Lower leg skin (tissue), 4 donors: ENCODE results near the gene DENND5A. TPM values are rescaled to one million over a fixed set of nuclear protein-coding genes. Genes with fewer than 3 reads are reported as not detected.
"Not testable (repeated sequence)": the region's sequence is repeated elsewhere in the genome, so short reads cannot be mapped to it uniquely, and the experiment has no call there.

Experiments
- DNase-seq, 2 donors: peaks; one replicate each; pipeline ENCODE4 v3.0.0-alpha.2; 2019; ENCODE audit warnings: low spot score in 2 of 2
- H3K4me3 ChIP-seq: fragments of 200-600 bp; sonication (generic); 2 replicates; pipeline ENCODE4 v1.5.1; 2017; ENCODE audit warnings: mild to moderate bottlenecking, low read depth; ENCODE audit not compliant: poor library complexity, severe bottlenecking
- CTCF ChIP-seq, 3 donors: fragments of 450-650 bp; IDR thresholded peaks; one replicate each; pipeline ENCODE4 v1.5.1; 2016; ENCODE audit warnings: antibody characterized with exemption in 3 of 3, mild to moderate bottlenecking in 3 of 3, moderate library complexity in 2 of 3
- POLR2A ChIP-seq, 2 donors: fragments of 450-650 bp; IDR thresholded peaks; one replicate each; pipeline ENCODE4 v1.6.1; 2016 to 2017; ENCODE audit warnings: antibody characterized with exemption in 2 of 2, mild to moderate bottlenecking in 1 of 2, moderate library complexity in 1 of 2
- WGBS, 2 donors: methylation state at CpG; one replicate each; pipeline ENCODE4 v1.1.5; 2018; 5-methylcytosine and 5-hydroxymethylcytosine counted together
- intact Hi-C: fragments of 100-400 bp; cut with DNase I; formaldehyde crosslinking; loops from one replicate; pipeline ENCODE4 v1.15.0; 2023; ENCODE audit warnings: low total_unique reads
- total RNA-seq, 4 donors: library from RNA; depleted of rRNA; stranded (reverse); fragments of >200 nt; gene quantifications; one replicate each; pipeline ENCODE4 v1.1.0, GENCODE V29; 2016

Gene DENND5A
- total RNA-seq, 4 donors from 2014 or later: 21.2 to 34.1 (median 28.7) TPM

GRCh38 chr11:9259981-9260837, 4.9 kb downstream of the DENND5A start:
- no peak overlapping the region for H3K4me3 ChIP-seq
- TF ChIP-seq CTCF (IDR thresholded peaks at IDR 0.05) (no peak), POLR2A (IDR thresholded peaks at IDR 0.05) (no peak)
- intact Hi-C loops: no loop called here
- DNase-seq: no peak
- WGBS, 2 donors: 49 to 64% methylated on average over 4 of the region's 4 CpGs

GRCh38 chr11:9258279-9258678, 6.9 kb downstream of the DENND5A start:
- WGBS, 2 donors: 97 to 99% methylated on average over 4 of the region's 4 CpGs
- H3K4me3 ChIP-seq, DNase-seq, intact Hi-C loops: not testable (repeated sequence)

- 82 to 85% methylated on average over 3 of the region's 3 CpGs for WGBS, 2 donors
- DNase-seq: no peak
- H3K4me3 ChIP-seq: no peak overlapping the region
- no peak for TF ChIP-seq POLR2A (IDR thresholded peaks at IDR 0.05)
- no peak for TF ChIP-seq CTCF (IDR thresholded peaks at IDR 0.05)
- intact Hi-C loops: no loop called here
These were observed 10.7 kb downstream of the DENND5A start for GRCh38 chr11:9254416-9254815.

GRCh38 chr11:9253086-9253485, 12.1 kb downstream of the DENND5A start:
- no peak overlapping the region for H3K4me3 ChIP-seq
- intact Hi-C loops: no loop called here
- no peak for DNase-seq
- no peak for TF ChIP-seq POLR2A (IDR thresholded peaks at IDR 0.05)
- no peak for TF ChIP-seq CTCF (IDR thresholded peaks at IDR 0.05)
- 39 to 41% methylated on average over 3 of the region's 3 CpGs for WGBS, 2 donors

GRCh38 chr11:9251311-9251710, 13.8 kb downstream of the DENND5A start:
- no peak for DNase-seq
- TF ChIP-seq POLR2A (IDR thresholded peaks at IDR 0.05): no peak
- no peak for TF ChIP-seq CTCF (IDR thresholded peaks at IDR 0.05)
- WGBS, 2 donors: 50 to 65% methylated on average over 3 of the region's 3 CpGs
- no peak overlapping the region for H3K4me3 ChIP-seq
- intact Hi-C loops: no loop called here

GRCh38 chr11:9250139-9250582, 15.0 kb downstream of the DENND5A start:
- intact Hi-C loops: no loop called here
- TF ChIP-seq CTCF (IDR thresholded peaks at IDR 0.05) (no peak), POLR2A (IDR thresholded peaks at IDR 0.05) (no peak)
- no peak overlapping the region for H3K4me3 ChIP-seq
- DNase-seq: no peak
- 36 to 39% methylated on average over 2 of the region's 2 CpGs for WGBS, 2 donors
